Posterior cingulate gyrus (tissue), 11 donors: ENCODE measurements around the gene RNH1.

Experiments
- DNase-seq, 10 donors: peaks; one replicate each; pipeline versions ENCODE4 v3.0.0 to v3.0.0-alpha.2; 2020 to 2021; ENCODE audit warnings: mixed read lengths in 3 of 10
- intact Hi-C: fragments of 100-400 bp; cut with DNase I; formaldehyde crosslinking; loops from one replicate; pipeline ENCODE4 v1.15.1; 2023

RNH1 gene

GRCh38 chr11:538431-539051 lies 31.5 kb upstream of the RNH1 start:
- intact Hi-C loops, result no loop called here
- DNase-seq, result no peak

GRCh38 chr11:537622-538430 lies 30.8 kb upstream of the RNH1 start:
- peak in 1 of 10 donors; percentile 5 for DNase-seq
- intact Hi-C loops, result no loop called here

DNA sequence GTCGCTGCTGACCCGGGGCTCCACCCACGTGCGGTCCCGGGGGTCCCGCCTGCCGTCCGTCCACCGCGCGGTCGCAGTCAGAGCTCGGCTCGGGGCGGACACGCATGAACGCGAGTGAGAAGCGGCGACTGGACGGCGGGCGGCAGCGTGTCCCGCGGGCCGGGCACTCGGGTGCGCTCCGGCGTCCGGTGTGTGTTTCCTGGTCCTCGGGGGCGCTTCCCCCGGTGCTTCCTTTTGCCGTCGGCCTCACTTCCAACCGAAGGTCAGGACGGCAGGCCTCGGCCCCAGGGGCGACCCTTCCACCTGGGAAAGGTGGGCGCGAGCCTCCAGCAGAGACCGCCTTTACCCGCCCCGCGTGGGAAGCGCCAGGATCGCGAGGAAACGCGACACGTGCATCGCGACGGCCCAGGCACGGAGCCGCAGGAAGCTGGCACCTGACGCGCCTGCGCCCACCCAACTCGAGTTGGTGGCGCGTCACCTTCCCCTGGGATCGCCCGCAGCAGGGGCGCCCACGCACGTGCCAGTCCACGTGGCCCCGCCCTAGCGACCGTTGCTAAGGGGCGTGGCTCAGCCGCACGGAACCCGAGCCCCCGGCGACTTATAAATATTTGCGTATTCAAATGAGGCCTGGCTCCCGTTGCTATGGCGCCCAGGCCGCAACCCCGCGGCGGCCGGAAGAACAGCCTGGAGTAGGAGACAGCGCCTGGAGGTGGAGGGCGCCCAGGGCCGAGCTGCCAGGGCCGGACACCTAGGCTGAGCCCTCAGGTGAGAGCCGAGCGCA lies 30.0 kb upstream of the RNH1 start, which contains the start of gene LRRC56:
LRRC56 (plus strand) TSS at position 687 of the 781 bp plus-strand sequence. CDS start 3,158 bp downstream, outside the sequence.
- peak in 7 of 10 donors; percentile 34 to 95 (median 56) for DNase-seq
- intact Hi-C loops, result no loop called here

DNA sequence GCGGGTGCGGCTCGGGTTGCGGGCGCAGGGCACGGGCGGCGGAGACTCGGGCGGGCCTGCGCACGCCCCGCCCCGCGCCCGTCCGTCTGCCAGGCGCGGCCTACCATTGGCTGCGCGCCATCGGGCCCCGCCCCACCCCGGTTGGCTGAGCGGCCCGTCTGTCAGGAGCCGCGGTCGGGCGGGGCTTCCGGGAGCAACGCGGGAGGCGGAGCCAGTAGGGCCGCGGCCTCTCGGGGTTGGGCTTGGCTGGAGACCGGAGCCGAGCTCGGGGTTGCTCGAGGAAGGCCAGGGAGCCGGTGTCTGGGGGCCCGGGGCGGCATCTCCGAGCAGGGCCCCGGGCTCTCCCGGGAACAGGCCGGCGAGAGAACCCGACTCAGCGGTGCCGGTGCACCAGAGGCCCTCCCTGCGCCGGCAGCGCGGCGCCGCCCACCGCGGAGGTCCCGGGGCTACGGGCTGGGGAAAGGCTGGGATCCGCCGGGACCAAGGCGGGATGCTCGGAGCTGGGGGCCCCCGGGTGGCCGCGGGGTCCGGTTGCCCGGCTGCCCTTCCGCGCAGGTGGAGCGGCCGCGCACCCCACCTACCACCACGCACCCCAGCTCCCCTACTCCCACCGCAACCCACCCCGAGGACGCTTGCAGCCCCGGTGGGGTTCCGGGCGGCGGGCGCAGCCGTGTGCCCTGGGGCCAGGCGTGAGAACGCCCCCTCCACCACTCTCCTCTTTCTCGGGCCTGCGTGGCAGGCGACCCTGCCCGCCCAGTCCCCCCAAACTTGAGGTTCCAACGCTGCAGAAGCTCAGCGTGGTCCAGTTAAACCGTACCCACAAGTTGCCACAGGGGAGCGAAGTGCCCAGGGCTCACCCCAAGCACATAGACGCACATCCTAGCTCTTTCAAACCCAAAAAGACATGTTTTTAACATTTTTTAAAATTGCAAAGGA lies 28.7 kb upstream of the RNH1 start, which contains the start of gene HRAS:
HRAS (minus strand) TSS at position 58 of the 936 bp plus-strand sequence.
- intact Hi-C loops, result no loop called here
- peak; percentile 87 to 100 (median 96) for DNase-seq

GRCh38 chr11:535210-535518 lies 28.1 kb upstream of the RNH1 start:
- no peak for DNase-seq
- intact Hi-C loops, result no loop called here

- intact Hi-C loops, result no loop called here
- peak in 3 of 10 donors; percentile 69 to 88 (median 81) for DNase-seq
Measured at GRCh38 chr11:534396-535209, 27.6 kb upstream of the RNH1 start.

- intact Hi-C loops, result no loop called here
Measured at GRCh38 chr11:533586-534395, 26.7 kb upstream of the RNH1 start.

DNA sequence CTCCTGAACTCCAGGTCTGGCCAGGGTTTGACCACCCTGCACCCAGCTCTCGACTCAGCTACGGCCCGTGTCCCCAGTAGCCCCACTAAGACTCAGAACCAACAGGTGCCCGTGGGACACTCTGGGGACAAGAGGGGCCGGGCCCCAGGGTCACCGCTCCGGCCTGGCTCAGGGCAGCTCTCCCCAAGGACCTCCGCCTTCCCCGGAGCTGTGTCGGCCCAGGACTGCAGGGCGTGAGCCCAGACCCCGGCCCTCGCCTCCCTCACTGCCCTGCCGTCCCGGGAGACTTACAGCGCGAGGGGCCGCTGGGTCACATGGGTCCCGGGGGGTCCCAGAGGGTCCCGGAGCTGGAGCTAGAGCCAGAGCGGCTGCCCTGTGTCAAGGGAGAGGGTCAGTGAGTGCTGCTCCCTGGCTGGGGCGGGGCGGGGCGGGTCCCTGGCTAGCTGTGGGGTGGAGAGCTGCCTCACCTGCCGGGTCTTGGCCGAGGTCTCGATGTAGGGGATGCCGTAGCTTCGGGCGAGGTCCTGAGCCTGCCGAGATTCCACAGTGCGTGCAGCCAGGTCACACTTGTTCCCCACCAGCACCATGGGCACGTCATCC lies 26.0 kb upstream of the RNH1 start:
- intact Hi-C loops, result no loop called here
- DNase-seq, result peak in 1 of 10 donors; percentile 81

More at GRCh38 chr11:533586-534395, 26.7 kb upstream of the RNH1 start:
- peak in 2 of 10 donors; percentile 71 to 80 for DNase-seq

GRCh38 chr11:532527-532985 lies 25.5 kb upstream of the RNH1 start:
- no peak for DNase-seq
- intact Hi-C loops, result no loop called here

DNA sequence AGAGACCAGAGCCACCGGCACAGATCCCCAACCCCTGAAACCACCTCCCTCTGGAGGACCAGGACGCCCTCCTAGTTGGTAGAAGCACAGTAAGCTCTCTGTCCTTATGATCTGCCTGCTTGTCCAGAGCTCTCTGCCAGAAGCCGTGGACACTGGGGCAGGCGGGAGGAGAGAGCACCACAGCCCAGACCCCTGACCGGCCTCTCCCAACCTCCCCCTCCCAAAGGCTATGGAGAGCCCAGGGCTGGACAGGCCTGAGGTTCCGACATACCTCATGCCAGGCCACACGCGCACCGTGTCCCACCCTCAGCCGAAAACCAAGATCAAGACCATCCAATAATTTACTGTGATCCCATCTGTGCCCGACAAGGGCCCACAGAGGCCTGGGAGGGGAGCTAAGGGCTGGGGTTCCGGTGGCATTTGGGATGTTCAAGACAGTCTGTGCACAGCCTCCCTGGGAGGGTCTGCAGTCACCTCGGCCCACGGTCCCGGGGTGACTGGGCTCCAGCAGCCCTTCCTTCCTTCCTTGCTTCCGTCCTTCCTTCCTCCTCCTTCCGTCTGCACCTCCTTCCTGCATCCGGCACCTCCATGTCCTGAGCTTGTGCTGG lies 25.0 kb upstream of the RNH1 start:
- intact Hi-C loops, result no loop called here
- DNase-seq, result no peak

- DNase-seq, result peak in 1 of 10 donors; percentile 64
- intact Hi-C loops, result no loop called here
Measured at GRCh38 chr11:530960-531831, 24.2 kb upstream of the RNH1 start.

DNA sequence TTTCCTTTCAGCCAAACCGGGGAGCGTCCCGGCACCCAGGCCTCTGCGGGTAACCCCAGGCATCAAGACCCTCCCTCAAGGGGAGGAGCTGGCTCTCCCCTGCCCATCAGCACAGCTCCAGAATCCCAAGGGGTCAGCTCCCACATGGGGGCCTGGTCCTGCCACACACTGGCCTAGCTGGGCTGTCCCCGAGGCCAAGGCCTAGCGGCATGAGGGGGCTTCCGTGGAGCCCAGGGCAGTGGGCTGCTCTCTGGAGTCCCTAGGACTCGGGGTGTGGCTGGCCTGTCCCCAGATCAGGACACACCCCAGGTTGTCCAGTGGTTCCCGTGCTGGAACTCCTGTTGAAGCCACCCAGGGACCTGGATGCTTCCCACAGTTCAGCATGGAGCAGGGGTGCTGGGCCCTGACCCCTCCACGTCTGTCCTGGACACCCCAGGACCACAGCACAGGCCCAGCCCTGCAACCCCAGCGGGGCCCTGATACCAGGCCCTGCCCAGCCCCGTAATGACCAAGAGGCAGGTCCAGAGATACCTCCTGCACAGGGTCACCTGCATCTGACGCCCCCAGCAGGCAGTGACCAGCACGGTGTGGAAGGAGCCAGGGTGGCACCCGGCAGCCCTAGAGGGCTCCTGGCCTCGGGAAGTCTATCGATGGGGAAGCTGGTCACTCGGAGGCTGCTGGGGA lies 22.8 kb upstream of the RNH1 start:
- peak in 2 of 10 donors; percentile 58 to 77 for DNase-seq
- intact Hi-C loops, result no loop called here

- DNase-seq, result peak in 1 of 10 donors; percentile 58
- intact Hi-C loops, result no loop called here
Measured at GRCh38 chr11:528815-529727, 22.0 kb upstream of the RNH1 start.

DNA sequence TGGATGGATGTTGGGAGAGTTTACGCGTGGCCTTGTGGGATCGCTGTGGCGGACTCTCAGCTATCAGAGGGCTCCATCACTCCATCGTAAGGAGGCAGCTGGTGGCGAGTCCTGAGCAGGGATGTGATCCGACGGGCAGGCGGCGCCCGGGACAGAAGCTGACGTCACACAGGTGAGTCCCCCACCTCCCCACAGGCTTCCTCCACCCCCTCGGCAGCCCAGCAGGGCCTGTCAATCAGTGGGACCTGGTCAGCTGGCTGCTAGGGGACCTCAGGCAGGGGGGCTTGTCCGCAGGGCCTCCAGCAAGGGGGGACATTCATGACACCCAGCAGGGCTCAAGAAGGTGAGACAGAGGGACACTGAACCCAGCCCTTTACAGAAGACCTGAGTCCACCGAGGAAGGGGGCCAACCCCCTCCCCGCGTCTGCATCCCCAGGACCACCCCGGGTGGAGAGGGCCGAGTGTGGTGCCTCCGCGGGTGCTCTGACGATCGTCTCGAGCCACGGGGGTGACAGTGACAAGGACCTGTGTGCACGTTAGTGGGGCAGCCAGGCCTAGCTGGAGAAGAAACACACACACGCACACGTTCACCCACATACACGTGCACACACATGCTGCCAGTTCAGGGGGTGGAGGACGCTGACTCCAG lies 21.2 kb upstream of the RNH1 start:
- intact Hi-C loops, result no loop called here
- DNase-seq, result peak in 1 of 10 donors; percentile 61
